GM12878 (cell line): ENCODE data around the gene CCR5. TPM values are rescaled to one million over a fixed set of nuclear protein-coding genes. Genes with fewer than 3 reads are reported as not detected.

Experiments used
- ASH2L ChIP-seq: fragments of 300-600, 200-600 bp; sonication (generic); IDR thresholded peaks from 2 replicates; pipeline ENCODE4 v1.6.1; 2017; ENCODE audit warnings: low read depth, mild to moderate bottlenecking, borderline replicate concordance
- EP300 ChIP-seq, 2 experiments: fragments of 150-350 bp in 1 of 2; IDR thresholded peaks; 2 replicates each; pipeline ENCODE4 v1.6.1; 2011 to 2012; ENCODE audit warnings: low read depth in 2 of 2, low read length in 2 of 2, borderline replicate concordance in 1 of 2, improper control_type of control experiment in 1 of 2, inconsistent platforms in 1 of 2; ENCODE audit not compliant: control insufficient read depth in 1 of 2
- IKZF1 ChIP-seq: fragments of 450-650 bp; conservative IDR thresholded peaks from 2 replicates; pipeline ENCODE4 v1.6.1; 2017; ENCODE audit warnings: antibody characterized with exemption, mild to moderate bottlenecking
- JUND ChIP-seq: IDR thresholded peaks from 2 replicates; pipeline ENCODE4 v1.6.1; 2012; ENCODE audit warnings: low read depth, mild to moderate bottlenecking, low read length, improper control_type of control experiment, moderate library complexity
- NBN ChIP-seq: fragments of 450-650 bp; IDR thresholded peaks from 2 replicates; pipeline ENCODE4 v1.6.1; 2016
- NR2C1 ChIP-seq: fragments of 450-650 bp; IDR thresholded peaks from 2 replicates; pipeline ENCODE4 v1.6.1; 2017; ENCODE audit warnings: antibody characterized with exemption, mild to moderate bottlenecking, moderate library complexity
- PML ChIP-seq: IDR thresholded peaks from 2 replicates; pipeline ENCODE4 v1.6.1; 2012; ENCODE audit warnings: low read length, inconsistent platforms
- POLR2A ChIP-seq: IDR thresholded peaks from 2 replicates; pipeline ENCODE4 v1.6.1; 2011; ENCODE audit warnings: low read depth, mild to moderate bottlenecking, low read length
- RUNX3 ChIP-seq: IDR thresholded peaks from 2 replicates; pipeline ENCODE4 v1.6.1; 2012; ENCODE audit warnings: low read length, inconsistent platforms
- SREBF2 ChIP-seq: IDR thresholded peaks from 2 replicates; pipeline ENCODE4 v1.6.1; 2012; ENCODE audit warnings: mild to moderate bottlenecking, low read length
- SUZ12 ChIP-seq: fragments of 200-600 bp; sonication (generic); IDR thresholded peaks from one replicate; pipeline ENCODE4 v1.6.1; 2018; ENCODE audit warnings: antibody characterized with exemption, mild to moderate bottlenecking; ENCODE audit not compliant: unreplicated experiment
- TCF12 ChIP-seq: IDR thresholded peaks from 2 replicates; pipeline ENCODE4 v1.6.1; 2011; ENCODE audit warnings: low read depth, mild to moderate bottlenecking, low read length
- WRNIP1 ChIP-seq: IDR thresholded peaks from 2 replicates; pipeline ENCODE4 v1.6.1; 2011; ENCODE audit warnings: low read depth, low read length, improper control_type of control experiment, borderline replicate concordance
- polyA plus RNA-seq, 11 experiments: library from polyadenylated mRNA; depleted of rRNA in 4 of 11; unstranded in 6 of 11; stranded (reverse) in 5 of 11; fragments of >200 nt; fragmentation: Nextera tagmentation in 4 of 11; fragmentation: Illumina TruSeq in 1 of 11; extraction: Ambion mirVana in 4 of 11; extraction: Trizol in 1 of 11; gene quantifications; 1 replicate in 1 of 11; 2 replicates in 10 of 11; pipeline versions ENCODE4 v1.2.1 to v1.2.3, GENCODE V29; 2011 to 2016; ENCODE audit warnings: inconsistent platforms in 2 of 11, missing spikeins in 2 of 11, low read depth in 1 of 11
- total RNA-seq, 4 experiments: library from RNA; depleted of rRNA in 3 of 4; stranded (reverse); fragments of >200 nt in 3 of 4; fragmentation: Illumina TruSeq in 1 of 4; extraction: Trizol in 1 of 4; gene quantifications; 2 replicates each; pipeline versions ENCODE4 v1.2.1 to v1.2.3, GENCODE V29; 2013 to 2021
- TF ChIP-seq, protein P1 (sequence below): fragments of 450-650 bp; IDR thresholded peaks from 2 replicates; pipeline ENCODE4 v1.6.1; 2016; ENCODE audit warnings: mild to moderate bottlenecking, moderate library complexity, borderline replicate concordance
- TF ChIP-seq, protein P2 (sequence below): IDR thresholded peaks from 2 replicates; pipeline ENCODE4 v1.6.1; 2012; ENCODE audit warnings: low read depth, low read length, improper control_type of control experiment
- TF ChIP-seq, protein P3 (sequence below): fragments of 450-650 bp; IDR thresholded peaks from 2 replicates; pipeline ENCODE4 v1.6.1; 2014; ENCODE audit warnings: mild to moderate bottlenecking
- TF ChIP-seq, protein P4 (sequence below): IDR thresholded peaks from 2 replicates; pipeline ENCODE4 v1.6.1; 2011; ENCODE audit warnings: low read depth, mild to moderate bottlenecking, low read length, moderate library complexity, borderline replicate concordance; ENCODE audit errors: extremely low read depth
- TF ChIP-seq, protein P5 (sequence below): fragments of 450-650 bp; formaldehyde crosslinking; IDR thresholded peaks from 2 replicates; pipeline ENCODE4 v1.4.0; 2020; ENCODE audit warnings: mild to moderate bottlenecking, moderate library complexity

CCR5 gene
- total and polyA plus RNA-seq, 10 of the 15 experiments (the other 5 are each of a cell fraction or from before 2014, with no cell fraction given), result 0.17 to 1.6 (median 0.82) TPM; not detected in 1

DNA sequence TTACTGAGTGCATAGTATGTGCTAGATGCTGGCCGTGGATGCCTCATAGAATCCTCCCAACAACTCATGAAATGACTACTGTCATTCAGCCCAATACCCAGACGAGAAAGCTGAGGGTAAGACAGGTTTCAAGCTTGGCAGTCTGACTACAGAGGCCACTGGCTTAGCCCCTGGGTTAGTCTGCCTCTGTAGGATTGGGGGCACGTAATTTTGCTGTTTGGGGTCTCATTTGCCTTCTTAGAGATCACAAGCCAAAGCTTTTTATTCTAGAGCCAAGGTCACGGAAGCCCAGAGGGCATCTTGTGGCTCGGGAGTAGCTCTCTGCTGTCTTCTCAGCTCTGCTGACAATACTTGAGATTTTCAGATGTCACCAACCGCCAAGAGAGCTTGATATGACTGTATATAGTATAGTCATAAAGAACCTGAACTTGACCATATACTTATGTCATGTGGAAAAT is 1.0 kb upstream of the CCR5 start (continued):
- TF ChIP-seq, protein P1, sequence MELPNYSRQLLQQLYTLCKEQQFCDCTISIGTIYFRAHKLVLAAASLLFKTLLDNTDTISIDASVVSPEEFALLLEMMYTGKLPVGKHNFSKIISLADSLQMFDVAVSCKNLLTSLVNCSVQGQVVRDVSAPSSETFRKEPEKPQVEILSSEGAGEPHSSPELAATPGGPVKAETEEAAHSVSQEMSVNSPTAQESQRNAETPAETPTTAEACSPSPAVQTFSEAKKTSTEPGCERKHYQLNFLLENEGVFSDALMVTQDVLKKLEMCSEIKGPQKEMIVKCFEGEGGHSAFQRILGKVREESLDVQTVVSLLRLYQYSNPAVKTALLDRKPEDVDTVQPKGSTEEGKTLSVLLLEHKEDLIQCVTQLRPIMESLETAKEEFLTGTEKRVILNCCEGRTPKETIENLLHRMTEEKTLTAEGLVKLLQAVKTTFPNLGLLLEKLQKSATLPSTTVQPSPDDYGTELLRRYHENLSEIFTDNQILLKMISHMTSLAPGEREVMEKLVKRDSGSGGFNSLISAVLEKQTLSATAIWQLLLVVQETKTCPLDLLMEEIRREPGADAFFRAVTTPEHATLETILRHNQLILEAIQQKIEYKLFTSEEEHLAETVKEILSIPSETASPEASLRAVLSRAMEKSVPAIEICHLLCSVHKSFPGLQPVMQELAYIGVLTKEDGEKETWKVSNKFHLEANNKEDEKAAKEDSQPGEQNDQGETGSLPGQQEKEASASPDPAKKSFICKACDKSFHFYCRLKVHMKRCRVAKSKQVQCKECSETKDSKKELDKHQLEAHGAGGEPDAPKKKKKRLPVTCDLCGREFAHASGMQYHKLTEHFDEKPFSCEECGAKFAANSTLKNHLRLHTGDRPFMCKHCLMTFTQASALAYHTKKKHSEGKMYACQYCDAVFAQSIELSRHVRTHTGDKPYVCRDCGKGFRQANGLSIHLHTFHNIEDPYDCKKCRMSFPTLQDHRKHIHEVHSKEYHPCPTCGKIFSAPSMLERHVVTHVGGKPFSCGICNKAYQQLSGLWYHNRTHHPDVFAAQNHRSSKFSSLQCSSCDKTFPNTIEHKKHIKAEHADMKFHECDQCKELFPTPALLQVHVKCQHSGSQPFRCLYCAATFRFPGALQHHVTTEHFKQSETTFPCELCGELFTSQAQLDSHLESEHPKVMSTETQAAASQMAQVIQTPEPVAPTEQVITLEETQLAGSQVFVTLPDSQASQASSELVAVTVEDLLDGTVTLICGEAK, result no peak
- peak; percentile 42; the same call in 1 of the 2 replicates for TF ChIP-seq JUND
- TF ChIP-seq, protein P2, sequence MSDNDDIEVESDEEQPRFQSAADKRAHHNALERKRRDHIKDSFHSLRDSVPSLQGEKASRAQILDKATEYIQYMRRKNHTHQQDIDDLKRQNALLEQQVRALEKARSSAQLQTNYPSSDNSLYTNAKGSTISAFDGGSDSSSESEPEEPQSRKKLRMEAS, result no peak
- TF ChIP-seq WRNIP1, result no peak
- no peak for TF ChIP-seq ASH2L
- TF ChIP-seq EP300 (IDR thresholded peaks at IDR 0.05; ENCODE audit: borderline replicate concordance in 1 of 2, control insufficient read depth in 1 of 2, low read depth in 2 of 2, low read length in 2 of 2), result peak; percentile 22 to 27; a peak in 1 of 4 replicates
- TF ChIP-seq, protein P3, sequence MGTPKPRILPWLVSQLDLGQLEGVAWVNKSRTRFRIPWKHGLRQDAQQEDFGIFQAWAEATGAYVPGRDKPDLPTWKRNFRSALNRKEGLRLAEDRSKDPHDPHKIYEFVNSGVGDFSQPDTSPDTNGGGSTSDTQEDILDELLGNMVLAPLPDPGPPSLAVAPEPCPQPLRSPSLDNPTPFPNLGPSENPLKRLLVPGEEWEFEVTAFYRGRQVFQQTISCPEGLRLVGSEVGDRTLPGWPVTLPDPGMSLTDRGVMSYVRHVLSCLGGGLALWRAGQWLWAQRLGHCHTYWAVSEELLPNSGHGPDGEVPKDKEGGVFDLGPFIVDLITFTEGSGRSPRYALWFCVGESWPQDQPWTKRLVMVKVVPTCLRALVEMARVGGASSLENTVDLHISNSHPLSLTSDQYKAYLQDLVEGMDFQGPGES, result no peak
- no peak for TF ChIP-seq NR2C1
- no peak for TF ChIP-seq POLR2A
- TF ChIP-seq RUNX3, result peak; percentile 96
- TF ChIP-seq TCF12, result no peak; the same call in 1 of the 2 replicates
- TF ChIP-seq, protein P4, sequence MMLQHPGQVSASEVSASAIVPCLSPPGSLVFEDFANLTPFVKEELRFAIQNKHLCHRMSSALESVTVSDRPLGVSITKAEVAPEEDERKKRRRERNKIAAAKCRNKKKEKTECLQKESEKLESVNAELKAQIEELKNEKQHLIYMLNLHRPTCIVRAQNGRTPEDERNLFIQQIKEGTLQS, result no peak
- TF ChIP-seq SUZ12, result no peak
- TF ChIP-seq SREBF2, result no peak
- TF ChIP-seq NBN, result no peak
- peak; percentile 64; the same call in 1 of the 2 replicates for TF ChIP-seq PML
- peak; percentile 48 for TF ChIP-seq IKZF1
- TF ChIP-seq, protein P5, sequence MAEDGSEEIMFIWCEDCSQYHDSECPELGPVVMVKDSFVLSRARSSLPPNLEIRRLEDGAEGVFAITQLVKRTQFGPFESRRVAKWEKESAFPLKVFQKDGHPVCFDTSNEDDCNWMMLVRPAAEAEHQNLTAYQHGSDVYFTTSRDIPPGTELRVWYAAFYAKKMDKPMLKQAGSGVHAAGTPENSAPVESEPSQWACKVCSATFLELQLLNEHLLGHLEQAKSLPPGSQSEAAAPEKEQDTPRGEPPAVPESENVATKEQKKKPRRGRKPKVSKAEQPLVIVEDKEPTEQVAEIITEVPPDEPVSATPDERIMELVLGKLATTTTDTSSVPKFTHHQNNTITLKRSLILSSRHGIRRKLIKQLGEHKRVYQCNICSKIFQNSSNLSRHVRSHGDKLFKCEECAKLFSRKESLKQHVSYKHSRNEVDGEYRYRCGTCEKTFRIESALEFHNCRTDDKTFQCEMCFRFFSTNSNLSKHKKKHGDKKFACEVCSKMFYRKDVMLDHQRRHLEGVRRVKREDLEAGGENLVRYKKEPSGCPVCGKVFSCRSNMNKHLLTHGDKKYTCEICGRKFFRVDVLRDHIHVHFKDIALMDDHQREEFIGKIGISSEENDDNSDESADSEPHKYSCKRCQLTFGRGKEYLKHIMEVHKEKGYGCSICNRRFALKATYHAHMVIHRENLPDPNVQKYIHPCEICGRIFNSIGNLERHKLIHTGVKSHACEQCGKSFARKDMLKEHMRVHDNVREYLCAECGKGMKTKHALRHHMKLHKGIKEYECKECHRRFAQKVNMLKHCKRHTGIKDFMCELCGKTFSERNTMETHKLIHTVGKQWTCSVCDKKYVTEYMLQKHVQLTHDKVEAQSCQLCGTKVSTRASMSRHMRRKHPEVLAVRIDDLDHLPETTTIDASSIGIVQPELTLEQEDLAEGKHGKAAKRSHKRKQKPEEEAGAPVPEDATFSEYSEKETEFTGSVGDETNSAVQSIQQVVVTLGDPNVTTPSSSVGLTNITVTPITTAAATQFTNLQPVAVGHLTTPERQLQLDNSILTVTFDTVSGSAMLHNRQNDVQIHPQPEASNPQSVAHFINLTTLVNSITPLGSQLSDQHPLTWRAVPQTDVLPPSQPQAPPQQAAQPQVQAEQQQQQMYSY (CRISPR knock-in tag), result no peak
